DMS114 treated with DMSO at 0.1 percent for 48 hours (cell line): ENCODE data around the gene SMPDL3B.

Source experiments
- DNase-seq: peaks from one replicate; lab custom pipeline; 2025; ENCODE audit not compliant: unreplicated experiment; lab: John Stamatoyannopoulos, UW

Gene SMPDL3B

DNA sequence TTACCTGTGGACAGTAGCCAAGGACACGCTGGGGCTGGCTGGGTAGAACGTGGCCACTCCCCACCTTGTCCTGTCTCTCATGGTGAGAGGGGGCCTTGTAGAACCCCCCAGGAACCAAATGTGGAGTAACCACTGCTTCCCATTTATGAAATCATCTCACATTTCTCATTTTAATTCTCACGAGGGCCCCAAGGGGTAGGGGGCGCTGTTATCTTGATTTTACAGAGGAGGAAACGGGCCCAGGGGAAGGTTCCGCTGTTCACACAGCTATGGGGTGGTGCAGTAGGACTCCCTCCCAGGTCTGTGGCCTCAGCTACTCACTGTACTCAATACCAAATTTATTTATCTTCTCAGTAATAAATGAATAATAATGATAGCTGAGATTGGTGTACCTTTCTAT, 5.5 kb downstream of the SMPDL3B start:
- no peak for DNase-seq

DNA sequence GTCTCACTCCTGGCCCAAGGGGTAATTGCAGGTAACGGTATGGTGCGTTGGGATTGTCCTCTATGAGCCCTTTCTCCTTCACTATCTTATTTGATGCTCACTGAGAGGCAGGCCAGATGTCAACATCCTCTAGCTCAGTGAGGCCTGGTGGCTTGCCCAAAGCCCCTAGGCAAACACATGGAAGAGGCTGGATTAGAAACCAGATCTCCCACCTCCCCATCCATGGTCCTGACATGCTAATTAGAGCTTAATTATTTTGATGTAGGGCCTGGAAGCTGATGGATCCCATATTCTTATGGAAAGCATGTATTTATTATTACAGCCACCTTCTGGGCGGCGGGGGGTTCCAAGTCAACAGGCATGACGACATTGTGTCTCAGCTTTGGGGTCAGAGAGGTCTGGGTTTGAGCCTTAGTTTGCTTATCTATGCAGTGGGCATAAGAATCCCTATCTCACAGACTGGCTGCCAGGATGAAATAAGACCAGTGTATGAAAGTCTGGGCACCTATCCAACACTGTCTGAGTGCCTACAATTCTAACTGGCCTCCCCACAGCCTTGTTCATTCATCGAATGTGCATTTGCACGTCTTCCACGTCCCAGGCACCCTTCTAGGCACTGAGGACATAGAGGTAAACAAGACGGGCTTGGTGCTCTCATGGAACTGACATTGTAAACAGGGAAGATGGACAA, 6.2 kb downstream of the SMPDL3B start:
- no peak for DNase-seq

DNA sequence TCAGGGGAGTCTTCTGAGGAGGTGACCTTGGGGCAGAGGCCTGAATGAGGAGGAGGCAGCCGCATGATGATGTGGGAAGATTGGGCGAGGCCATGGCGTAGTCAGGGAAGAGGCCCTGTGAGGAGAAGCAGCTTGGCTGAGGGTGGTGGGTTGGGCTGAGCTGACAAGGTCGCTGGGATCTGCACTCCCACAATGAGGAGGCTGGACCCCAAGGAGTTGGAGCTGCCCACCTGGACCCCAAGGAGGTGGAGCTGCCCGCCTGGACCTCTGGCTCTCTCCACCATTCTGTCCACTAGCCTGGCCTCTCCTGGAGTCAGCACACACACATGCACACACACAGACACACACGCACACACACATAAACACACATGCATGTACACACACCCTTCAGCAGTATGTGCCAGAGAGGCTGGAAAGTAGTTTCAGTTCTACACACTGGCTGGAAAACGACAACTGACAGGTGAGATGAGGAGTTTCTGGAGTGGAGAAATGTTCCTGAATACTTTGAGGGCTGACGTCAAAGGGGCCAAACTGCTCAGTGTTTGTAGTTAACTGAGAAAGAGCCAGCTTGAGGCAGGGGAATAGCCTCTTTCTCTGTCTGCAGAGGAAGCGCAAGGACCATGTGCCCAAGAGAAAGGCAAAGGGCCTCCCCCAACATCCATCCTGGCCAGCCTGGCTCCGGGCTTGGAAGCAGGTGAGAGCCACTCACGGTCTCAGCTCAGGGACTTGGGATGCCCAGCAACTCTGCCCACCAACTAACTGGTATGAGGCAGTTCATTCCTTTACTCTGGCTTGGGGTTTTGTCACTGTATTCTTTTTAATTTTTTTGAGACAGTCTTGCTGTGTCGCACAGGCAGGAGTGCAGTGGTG, 7.1 kb downstream of the SMPDL3B start:
- DNase-seq = no peak

DNA sequence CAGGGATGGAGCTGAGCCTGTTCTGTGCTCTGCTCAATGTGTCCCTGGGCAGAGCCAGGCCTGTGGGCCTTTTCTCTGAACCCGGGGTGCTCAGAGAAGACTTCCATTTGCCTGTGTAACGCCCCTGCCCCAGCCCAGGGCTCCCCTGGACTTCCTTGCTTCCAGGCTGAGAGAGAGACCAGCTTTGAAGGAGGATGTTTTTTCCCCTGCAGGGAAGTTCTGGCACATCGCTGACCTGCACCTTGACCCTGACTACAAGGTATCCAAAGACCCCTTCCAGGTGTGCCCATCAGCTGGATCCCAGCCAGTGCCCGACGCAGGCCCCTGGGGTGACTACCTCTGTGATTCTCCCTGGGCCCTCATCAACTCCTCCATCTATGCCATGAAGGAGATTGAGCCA, 10.2 kb downstream of the SMPDL3B start:
- no peak for DNase-seq

DNA sequence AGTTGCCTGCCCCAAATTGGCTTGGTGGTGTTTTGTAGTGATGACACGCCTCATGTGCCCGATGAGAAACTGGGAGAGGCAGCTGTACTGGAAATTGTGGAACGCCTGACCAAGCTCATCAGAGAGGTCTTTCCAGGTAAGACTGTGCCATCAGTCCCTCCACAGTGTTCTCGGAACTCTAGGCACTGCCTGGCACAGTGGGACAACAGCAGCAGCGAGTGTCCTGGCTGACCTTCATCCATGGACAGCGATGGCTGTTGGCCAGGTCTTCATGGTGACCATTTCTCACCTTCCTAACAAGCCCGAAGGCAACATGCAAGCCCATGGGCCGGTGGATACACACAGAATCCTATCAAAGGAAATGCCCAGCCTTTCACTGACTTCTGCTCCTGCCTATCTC, 14.2 kb downstream of the SMPDL3B start:
- DNase-seq = no peak

DNA sequence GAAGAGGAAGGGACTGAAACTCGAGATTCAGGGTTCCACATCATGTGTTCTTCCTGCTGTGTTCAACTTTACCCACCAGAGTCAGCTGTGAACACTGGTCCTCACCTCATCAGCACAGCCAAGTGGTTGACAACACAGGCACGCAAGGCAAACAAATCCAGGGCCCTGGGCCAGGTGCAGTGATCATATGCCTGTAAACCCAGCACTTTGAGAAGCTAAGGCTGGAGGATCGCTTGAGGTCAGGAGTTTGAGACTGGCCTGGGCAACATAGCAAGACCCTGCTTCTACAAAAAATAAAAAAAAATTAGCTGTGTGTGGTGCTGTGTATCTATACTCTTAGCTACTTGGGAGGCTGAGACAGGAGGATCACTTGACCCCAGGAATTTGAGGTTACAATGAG, 16.6 kb downstream of the SMPDL3B start:
- no peak for DNase-seq

DNA sequence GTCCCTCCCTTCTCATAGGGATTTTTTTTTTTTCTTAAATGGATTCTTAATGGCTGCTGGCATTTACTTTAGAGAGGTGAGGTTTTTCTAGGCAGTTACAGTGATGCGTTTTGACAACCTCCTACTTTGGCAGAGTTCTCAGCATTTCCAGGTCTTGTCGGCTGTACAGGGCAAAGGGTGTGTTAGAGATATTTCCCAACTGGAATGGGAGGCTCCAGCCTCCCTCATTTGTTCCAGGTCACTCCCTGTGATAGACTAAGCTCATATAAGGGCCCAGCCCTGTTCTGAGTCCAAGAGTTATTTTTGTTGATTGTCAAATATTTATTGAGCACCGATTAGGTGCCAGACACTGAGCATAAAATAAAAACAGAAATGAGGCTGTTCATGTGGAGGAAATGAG, 17.3 kb downstream of the SMPDL3B start:
- no peak for DNase-seq

DNA sequence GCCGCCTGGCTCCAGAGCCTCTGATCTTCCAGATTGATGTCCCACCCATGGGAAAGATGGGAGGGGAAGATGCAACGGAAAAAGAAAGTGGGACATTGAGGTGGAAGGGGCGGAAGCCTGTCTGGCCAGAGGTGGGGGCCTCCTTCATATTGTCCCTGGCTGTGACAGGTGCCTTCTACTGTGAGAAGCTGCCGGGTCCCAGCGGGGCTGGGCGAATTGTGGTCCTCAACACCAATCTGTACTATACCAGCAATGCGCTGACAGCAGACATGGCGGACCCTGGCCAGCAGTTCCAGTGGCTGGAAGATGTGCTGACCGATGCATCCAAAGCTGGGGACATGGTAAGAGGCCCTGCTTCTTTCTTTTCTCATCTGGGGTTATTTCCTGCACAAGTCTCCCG, 19.4 kb downstream of the SMPDL3B start:
- DNase-seq = no peak

DNA sequence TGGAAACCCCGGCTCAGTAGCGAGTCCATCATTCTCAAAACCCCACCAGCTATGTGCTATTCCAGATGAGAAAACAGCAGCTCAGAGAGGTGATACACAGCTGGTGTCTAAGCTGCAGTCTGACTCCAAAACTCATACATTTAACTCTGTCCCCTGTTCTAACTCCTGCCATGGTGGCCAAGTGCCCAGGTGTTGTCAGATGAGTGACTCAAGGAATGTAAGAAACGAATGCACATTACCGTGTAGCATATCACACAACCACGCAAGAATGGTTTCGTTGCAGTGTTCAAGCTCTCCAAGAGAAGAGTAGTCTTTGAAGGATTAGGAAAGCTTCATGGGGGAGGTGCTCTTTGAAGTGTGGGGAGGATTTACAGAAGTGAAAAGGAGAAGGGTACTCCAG, 20.3 kb downstream of the SMPDL3B start:
- no peak for DNase-seq

DNA sequence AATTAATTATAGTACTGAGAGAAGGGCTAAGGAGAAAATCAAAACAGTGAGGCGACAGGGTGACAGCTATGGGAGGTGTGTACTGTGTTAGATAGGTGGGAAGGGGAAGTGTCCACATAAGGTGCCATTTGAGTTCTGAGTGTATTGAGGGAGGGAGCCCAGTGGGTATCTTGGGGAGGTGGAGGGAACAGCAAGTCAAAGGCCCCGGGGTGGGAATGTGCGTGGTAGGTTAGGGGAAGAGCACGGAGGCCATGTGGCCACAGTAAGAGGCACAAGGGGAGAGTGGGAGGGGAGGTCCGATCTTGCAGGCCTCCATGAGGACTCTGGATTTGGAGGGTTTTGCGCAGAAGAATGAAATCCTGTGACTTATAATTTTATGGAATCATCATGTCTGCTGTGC, 22.0 kb downstream of the SMPDL3B start:
- DNase-seq = no peak

DNA sequence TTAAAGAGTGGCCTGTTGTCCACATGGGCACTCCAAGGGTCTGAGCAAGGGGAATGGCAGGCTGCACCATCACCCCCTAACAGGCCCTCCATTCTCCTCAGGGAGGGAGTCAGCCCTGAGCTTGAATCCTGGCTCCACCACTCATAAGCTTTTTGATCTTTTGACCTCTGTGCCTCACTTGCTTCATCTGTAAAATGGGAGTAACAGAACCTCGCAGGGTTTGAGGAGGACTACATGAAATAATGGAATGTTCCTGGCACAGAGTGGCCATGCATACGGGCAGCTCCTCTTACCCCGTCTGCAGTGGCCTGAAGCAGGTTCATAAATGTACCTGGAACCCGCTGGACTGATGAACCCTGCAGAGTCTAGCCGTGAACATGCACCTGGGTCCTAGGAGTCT, 22.9 kb downstream of the SMPDL3B start:
- DNase-seq = no peak

DNA sequence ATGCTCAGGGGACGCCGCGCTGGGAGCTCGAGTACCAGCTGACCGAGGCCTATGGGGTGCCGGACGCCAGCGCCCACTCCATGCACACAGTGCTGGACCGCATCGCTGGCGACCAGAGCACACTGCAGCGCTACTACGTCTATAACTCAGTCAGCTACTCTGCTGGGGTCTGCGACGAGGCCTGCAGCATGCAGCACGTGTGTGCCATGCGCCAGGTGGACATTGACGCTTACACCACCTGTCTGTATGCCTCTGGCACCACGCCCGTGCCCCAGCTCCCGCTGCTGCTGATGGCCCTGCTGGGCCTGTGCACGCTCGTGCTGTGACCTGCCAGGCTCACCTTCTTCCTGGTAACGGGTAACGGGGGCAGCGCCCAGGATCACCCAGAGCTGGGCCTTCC, 23.7 kb downstream of the SMPDL3B start:
- no peak for DNase-seq

DNA sequence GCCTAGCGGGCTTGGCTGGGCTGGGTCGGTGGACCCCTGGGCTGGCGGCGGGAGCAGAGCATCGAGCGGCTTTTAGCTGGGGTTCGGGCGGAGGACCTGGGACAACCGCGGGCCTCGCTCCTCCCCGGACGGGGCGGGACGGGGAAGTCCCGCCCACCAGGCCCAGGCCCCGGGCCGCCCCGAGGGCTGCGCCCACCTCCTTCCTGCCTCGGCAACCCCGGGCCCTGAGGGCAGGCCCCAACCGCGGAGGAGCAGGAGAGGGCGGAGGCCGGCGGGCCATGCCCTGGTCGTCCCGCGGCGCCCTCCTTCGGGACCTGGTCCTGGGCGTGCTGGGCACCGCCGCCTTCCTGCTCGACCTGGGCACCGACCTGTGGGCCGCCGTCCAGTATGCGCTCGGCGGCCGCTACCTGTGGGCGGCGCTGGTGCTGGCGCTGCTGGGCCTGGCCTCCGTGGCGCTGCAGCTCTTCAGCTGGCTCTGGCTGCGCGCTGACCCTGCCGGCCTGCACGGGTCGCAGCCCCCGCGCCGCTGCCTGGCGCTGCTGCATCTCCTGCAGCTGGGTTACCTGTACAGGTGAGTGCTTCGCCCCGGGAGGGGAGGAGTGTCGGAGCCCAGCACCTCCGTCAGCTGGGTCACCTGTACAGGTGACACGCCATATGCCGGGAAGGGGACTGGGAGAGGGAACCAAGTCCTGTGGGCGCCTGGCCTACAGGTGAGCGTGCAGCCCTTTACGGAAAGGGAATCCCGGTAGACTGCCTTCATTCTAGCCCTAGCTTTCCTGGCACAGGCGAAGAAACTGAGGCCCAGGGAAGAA, 25.2 kb downstream of the SMPDL3B start, which contains the start of gene XKR8:
XKR8 (plus strand) TSS at position 182 of the 812 bp plus-strand sequence; CDS start at position 279, 97 bp downstream.
- DNase-seq = peak; percentile 22

DNA sequence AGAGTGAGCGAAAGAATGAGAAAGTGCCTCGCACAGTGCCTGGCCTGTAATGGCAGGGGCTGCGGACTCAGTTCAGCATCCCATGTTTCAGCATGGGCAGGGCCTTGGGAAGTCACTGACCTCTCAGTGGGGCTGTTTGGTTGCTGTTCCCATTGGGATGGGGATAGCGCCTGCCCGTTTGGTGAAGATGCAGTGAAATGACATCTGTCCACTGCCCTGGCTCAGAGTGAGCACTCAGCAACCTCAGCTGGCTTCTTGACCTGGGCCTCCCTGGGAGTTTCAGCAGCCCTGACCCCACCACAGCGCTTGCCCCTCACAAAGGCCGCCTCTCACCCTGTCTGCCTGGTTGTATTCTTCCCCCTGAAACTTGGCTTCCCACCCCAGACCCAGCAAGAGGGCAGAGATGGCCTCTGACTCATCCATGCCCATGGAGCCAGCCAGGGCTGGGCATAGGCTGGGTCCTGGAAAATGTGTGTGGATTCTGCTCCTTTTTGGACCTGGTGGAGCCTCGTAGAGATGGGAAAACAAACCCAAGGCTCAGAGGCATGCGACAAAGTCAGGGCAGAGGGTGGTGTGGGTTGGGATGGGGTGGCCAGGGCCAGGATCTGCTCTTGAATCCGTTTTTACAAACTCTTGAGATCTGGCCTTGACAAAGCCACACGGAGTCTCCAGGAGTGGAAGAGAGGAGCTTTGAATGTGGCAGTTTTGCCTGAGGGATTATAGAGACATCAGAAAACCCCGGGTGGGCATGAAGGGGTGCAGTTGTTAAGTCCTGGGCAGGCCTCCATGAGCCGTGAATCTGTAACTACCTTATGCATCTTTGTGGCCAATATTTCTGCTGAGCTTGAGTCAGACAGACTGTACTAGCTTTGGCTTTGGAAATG, 26.2 kb downstream of the SMPDL3B start:
- DNase-seq = no peak

DNA sequence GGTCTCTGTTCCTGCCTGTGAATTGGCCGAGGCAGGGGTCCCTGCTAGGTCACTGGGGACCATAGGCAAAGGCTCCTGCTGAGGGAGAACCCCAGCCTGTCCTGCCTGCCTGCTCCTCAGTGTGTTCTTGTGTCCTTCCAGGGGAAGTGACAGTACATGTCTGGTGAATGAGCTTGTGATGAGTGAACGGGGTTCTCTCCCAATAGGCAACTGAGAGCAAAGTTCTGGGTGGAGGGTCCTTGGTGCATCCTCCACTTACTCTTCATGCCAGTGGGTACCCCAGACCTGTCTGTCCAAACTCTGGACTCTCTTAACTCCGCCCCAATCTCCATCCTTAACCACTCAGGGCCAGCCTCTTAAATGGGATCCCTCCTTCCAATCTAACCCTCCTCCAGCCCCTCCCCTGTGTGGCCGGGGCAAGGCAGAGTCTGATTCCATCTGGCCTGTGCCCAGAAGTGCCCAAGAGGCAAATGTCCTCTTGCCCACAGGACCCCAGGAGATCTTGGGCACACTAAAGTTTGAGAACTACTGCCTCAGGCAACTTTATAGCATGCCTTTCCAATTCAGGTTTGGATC, 26.9 kb downstream of the SMPDL3B start:
- no peak for DNase-seq

DNA sequence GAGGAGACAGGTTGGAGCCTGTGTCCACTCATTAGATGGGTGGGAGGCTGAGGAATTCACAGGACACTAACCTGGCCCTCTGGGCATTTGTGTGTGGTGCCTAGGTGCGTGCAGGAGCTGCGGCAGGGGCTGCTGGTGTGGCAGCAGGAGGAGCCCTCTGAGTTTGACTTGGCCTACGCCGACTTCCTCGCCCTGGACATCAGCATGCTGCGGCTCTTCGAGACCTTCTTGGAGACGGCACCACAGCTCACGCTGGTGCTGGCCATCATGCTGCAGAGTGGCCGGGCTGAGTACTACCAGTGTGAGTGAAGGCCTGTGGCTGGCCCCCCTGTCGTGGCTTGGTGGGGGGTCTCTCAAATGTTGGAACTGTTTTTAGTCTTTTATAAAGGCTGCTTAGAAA, 28.6 kb downstream of the SMPDL3B start:
- no peak for DNase-seq

DNA sequence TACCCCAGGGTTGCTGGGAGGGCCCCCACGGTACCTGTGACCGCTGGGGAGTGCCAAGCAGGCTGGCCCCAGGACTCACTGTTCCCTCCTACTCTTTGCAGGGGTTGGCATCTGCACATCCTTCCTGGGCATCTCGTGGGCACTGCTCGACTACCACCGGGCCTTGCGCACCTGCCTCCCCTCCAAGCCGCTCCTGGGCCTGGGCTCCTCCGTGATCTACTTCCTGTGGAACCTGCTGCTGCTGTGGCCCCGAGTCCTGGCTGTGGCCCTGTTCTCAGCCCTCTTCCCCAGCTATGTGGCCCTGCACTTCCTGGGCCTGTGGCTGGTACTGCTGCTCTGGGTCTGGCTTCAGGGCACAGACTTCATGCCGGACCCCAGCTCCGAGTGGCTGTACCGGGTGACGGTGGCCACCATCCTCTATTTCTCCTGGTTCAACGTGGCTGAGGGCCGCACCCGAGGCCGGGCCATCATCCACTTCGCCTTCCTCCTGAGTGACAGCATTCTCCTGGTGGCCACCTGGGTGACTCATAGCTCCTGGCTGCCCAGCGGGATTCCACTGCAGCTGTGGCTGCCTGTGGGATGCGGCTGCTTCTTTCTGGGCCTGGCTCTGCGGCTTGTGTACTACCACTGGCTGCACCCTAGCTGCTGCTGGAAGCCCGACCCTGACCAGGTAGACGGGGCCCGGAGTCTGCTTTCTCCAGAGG, 31.8 kb downstream of the SMPDL3B start:
- DNase-seq = no peak

DNA sequence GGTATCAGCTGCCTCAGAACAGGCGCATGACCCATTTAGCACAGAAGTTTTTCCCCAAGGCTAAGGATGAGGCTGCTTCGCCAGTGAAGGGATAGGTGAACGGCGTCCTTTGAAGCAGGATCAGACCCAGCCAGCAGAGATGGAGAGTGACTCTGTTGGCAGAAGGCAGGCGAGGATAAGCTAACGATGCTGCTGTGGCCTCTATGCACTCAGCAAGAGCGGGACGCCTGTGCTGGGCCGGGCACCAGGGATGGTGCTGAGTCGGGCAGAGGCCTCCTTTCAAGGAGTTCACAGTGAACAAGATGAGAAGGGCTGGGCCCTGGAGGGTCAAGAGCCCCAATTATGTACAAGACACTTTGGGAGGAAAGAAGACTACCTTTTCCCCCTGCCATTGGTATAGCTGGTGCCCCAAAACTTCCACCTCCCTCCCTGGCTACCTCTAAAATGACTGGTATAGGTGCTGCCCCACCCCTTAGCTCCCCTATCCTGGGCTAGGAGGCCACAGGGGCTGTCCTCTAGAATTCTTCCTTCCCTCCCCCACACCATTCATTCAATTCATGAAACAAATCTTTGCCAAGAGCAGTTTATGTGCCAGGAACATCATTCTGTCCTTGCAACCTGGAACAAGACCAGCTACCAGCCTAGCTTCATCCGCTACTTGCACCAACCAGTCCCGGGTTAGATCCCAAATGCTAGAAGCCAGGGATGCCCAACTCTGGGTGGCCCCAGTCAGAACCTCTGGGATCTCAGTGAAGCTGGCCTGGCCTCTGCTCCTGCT, 32.5 kb downstream of the SMPDL3B start:
- no peak for DNase-seq
